ENCODE results near the gene SKI. TPM values are rescaled to one million over a fixed set of nuclear protein-coding genes. Genes with fewer than 3 reads are reported as not detected.

Gene SKI
- total and polyA plus RNA-seq, 9 of the 15 experiments (the other 6 are each of a cell fraction or from before 2014, with no cell fraction given) = 0.10 to 60.5 (median 4.6) TPM

- TF ChIP-seq ZNF561 (CRISPR knock-in tag; conservative IDR thresholded peaks at IDR 0.05) (no peak), ZKSCAN1 (IDR thresholded peaks at IDR 0.05; ENCODE audit: low read depth, low read length) (peak; percentile 38; the same call in 1 of the 2 replicates), ASH1L (IDR thresholded peaks at IDR 0.05; ENCODE audit: borderline replicate concordance, low read depth, partially characterized antibody) (no peak), ZNF589 (CRISPR knock-in tag; IDR thresholded peaks at IDR 0.05; ENCODE audit: low read depth) (peak; percentile 44; the same call in 1 of the 2 replicates), SIN3B (IDR thresholded peaks at IDR 0.05; ENCODE audit: low read depth) (no peak), SRSF9 (IDR thresholded peaks at IDR 0.05; ENCODE audit: borderline replicate concordance, low read depth, low read length) (no peak), U2AF1 (optimal IDR thresholded peaks at IDR 0.05; ENCODE audit: low read depth, low read length) (no peak), ZBTB7A (IDR thresholded peaks at IDR 0.05; ENCODE audit: borderline replicate concordance, control insufficient read depth, low read depth, low read length) (no peak)
- TF ChIP-seq, protein P1, sequence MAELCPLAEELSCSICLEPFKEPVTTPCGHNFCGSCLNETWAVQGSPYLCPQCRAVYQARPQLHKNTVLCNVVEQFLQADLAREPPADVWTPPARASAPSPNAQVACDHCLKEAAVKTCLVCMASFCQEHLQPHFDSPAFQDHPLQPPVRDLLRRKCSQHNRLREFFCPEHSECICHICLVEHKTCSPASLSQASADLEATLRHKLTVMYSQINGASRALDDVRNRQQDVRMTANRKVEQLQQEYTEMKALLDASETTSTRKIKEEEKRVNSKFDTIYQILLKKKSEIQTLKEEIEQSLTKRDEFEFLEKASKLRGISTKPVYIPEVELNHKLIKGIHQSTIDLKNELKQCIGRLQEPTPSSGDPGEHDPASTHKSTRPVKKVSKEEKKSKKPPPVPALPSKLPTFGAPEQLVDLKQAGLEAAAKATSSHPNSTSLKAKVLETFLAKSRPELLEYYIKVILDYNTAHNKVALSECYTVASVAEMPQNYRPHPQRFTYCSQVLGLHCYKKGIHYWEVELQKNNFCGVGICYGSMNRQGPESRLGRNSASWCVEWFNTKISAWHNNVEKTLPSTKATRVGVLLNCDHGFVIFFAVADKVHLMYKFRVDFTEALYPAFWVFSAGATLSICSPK (IDR thresholded peaks at IDR 0.05; ENCODE audit: borderline replicate concordance) = no peak
- TF ChIP-seq, protein P2, sequence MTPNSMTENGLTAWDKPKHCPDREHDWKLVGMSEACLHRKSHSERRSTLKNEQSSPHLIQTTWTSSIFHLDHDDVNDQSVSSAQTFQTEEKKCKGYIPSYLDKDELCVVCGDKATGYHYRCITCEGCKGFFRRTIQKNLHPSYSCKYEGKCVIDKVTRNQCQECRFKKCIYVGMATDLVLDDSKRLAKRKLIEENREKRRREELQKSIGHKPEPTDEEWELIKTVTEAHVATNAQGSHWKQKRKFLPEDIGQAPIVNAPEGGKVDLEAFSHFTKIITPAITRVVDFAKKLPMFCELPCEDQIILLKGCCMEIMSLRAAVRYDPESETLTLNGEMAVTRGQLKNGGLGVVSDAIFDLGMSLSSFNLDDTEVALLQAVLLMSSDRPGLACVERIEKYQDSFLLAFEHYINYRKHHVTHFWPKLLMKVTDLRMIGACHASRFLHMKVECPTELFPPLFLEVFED (CRISPR knock-in tag; conservative IDR thresholded peaks at IDR 0.05) = no peak
- TF ChIP-seq, protein P3, sequence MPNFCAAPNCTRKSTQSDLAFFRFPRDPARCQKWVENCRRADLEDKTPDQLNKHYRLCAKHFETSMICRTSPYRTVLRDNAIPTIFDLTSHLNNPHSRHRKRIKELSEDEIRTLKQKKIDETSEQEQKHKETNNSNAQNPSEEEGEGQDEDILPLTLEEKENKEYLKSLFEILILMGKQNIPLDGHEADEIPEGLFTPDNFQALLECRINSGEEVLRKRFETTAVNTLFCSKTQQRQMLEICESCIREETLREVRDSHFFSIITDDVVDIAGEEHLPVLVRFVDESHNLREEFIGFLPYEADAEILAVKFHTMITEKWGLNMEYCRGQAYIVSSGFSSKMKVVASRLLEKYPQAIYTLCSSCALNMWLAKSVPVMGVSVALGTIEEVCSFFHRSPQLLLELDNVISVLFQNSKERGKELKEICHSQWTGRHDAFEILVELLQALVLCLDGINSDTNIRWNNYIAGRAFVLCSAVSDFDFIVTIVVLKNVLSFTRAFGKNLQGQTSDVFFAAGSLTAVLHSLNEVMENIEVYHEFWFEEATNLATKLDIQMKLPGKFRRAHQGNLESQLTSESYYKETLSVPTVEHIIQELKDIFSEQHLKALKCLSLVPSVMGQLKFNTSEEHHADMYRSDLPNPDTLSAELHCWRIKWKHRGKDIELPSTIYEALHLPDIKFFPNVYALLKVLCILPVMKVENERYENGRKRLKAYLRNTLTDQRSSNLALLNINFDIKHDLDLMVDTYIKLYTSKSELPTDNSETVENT (CRISPR knock-in tag; IDR thresholded peaks at IDR 0.05) = peak; percentile 44; the same call in 1 of the 2 replicates
- TF ChIP-seq, protein P4, sequence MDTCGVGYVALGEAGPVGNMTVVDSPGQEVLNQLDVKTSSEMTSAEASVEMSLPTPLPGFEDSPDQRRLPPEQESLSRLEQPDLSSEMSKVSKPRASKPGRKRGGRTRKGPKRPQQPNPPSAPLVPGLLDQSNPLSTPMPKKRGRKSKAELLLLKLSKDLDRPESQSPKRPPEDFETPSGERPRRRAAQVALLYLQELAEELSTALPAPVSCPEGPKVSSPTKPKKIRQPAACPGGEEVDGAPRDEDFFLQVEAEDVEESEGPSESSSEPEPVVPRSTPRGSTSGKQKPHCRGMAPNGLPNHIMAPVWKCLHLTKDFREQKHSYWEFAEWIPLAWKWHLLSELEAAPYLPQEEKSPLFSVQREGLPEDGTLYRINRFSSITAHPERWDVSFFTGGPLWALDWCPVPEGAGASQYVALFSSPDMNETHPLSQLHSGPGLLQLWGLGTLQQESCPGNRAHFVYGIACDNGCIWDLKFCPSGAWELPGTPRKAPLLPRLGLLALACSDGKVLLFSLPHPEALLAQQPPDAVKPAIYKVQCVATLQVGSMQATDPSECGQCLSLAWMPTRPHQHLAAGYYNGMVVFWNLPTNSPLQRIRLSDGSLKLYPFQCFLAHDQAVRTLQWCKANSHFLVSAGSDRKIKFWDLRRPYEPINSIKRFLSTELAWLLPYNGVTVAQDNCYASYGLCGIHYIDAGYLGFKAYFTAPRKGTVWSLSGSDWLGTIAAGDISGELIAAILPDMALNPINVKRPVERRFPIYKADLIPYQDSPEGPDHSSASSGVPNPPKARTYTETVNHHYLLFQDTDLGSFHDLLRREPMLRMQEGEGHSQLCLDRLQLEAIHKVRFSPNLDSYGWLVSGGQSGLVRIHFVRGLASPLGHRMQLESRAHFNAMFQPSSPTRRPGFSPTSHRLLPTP (IDR thresholded peaks at IDR 0.05; ENCODE audit: borderline replicate concordance, extremely low read depth, insufficient read length) = no peak
- TF ChIP-seq, protein P5, sequence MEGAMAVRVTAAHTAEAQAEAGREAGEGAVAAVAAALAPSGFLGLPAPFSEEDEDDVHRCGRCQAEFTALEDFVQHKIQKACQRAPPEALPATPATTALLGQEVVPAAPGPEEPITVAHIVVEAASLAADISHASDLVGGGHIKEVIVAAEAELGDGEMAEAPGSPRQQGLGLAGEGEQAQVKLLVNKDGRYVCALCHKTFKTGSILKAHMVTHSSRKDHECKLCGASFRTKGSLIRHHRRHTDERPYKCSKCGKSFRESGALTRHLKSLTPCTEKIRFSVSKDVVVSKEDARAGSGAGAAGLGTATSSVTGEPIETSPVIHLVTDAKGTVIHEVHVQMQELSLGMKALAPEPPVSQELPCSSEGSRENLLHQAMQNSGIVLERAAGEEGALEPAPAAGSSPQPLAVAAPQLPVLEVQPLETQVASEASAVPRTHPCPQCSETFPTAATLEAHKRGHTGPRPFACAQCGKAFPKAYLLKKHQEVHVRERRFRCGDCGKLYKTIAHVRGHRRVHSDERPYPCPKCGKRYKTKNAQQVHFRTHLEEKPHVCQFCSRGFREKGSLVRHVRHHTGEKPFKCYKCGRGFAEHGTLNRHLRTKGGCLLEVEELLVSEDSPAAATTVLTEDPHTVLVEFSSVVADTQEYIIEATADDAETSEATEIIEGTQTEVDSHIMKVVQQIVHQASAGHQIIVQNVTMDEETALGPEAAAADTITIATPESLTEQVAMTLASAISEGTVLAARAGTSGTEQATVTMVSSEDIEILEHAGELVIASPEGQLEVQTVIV (CRISPR knock-in tag; IDR thresholded peaks at IDR 0.05; ENCODE audit: borderline replicate concordance) = no peak
These were observed 15.3 kb upstream of the SKI start (continued) for GRCh38 chr1:2212532-2213491.

Measured in K562 (cell line).